Panc1 (cell line): Measurements from ENCODE around the gene BCAP29. TPM values are rescaled to one million over a fixed set of nuclear protein-coding genes. Genes with fewer than 3 reads are reported as not detected.

Experiments used
- ATAC-seq: fragments of 200-7000 bp; cut with Tn5 transposase; 2 replicates; pipeline ENCODE4 v1.9.1; 2020; ENCODE audit warnings: mild to moderate bottlenecking, moderate library complexity
- BruUV-seq: library from RNA; stranded (reverse); fragments of 400-500 nt; replicated peaks from 2 replicates; lab custom pipeline; 2021; lab: Mats Ljungman, UMichigan
- CTCF ChIA-PET: fragments of 300-600 bp; sonication (Branson Sonifier 250); formaldehyde crosslinking; loops from one replicate; lab custom pipeline; 2022; ENCODE audit warnings: antibody characterized with exemption; lab: Charles Lee
- POLR2A ChIA-PET: fragments of 300-600 bp; sonication (Branson Sonifier 250); formaldehyde crosslinking; loops from one replicate; lab custom pipeline; 2022; ENCODE audit warnings: antibody characterized with exemption; lab: Charles Lee
- DNase-seq: peaks from one replicate; pipeline ENCODE4 v3.0.0-alpha.2; 2010; ENCODE audit warnings: low read depth, low spot score
- H3K27ac ChIP-seq: 2 replicates; pipeline ENCODE4 v1.5.1; 2011; ENCODE audit warnings: mild to moderate bottlenecking, low read length, inconsistent platforms
- H3K27me3 ChIP-seq: fragments of 200-500 bp; sonication (Bioruptor generic); 2 replicates; pipeline ENCODE4 v1.6.0; 2014; ENCODE audit warnings: low read length, inconsistent platforms; ENCODE audit not compliant: control insufficient read depth, insufficient read depth
- H3K36me3 ChIP-seq: fragments of 200-500 bp; sonication (Bioruptor generic); 2 replicates; pipeline ENCODE4 v1.5.1; 2014; ENCODE audit warnings: inconsistent platforms, mild to moderate bottlenecking, low read length, moderate library complexity; ENCODE audit not compliant: control insufficient read depth, insufficient read depth
- H3K4me1 ChIP-seq: 2 replicates; pipeline ENCODE4 v1.5.1; 2011; ENCODE audit warnings: inconsistent platforms, mild to moderate bottlenecking, low read length, moderate library complexity; ENCODE audit not compliant: control insufficient read depth, insufficient read depth
- H3K4me3 ChIP-seq, 2 experiments: 2 replicates each; pipeline ENCODE4 v1.5.1; 2011 to 2012; ENCODE audit warnings: low read depth in 2 of 2, low read length in 2 of 2, mild to moderate bottlenecking in 2 of 2, inconsistent platforms in 1 of 2, moderate library complexity in 1 of 2
- H3K9me3 ChIP-seq: fragments of 200-500 bp; sonication (Bioruptor generic); 2 replicates; pipeline ENCODE4 v1.5.1; 2014; ENCODE audit warnings: low read depth, mild to moderate bottlenecking, inconsistent platforms, low read length, moderate library complexity; ENCODE audit not compliant: control insufficient read depth, insufficient read depth
- POLR2AphosphoS5 ChIP-seq: IDR thresholded peaks from 2 replicates; pipeline ENCODE4 v1.6.1; 2012; ENCODE audit warnings: mild to moderate bottlenecking, low read depth, low read length, moderate library complexity
- SIN3A ChIP-seq: IDR thresholded peaks from 2 replicates; pipeline ENCODE4 v1.6.1; 2012; ENCODE audit warnings: low read depth, mild to moderate bottlenecking, low read length, moderate library complexity, borderline replicate concordance; ENCODE audit not compliant: insufficient read depth
- TCF7L2 ChIP-seq: IDR thresholded peaks from 2 replicates; pipeline ENCODE4 v1.6.1; 2011; ENCODE audit warnings: mild to moderate bottlenecking, low read depth, low read length, inconsistent platforms
- in situ Hi-C: cut with HindIII; loops from 2 replicates; pipeline ENCODE4 v1.10.0; 2016; ENCODE audit warnings: low sequenced_read_pairs, low pct_unique_long_range_greater_than_20kb
- intact Hi-C: fragments of 100-400 bp; cut with micrococcal nuclease; formaldehyde crosslinking; loops from one replicate; pipeline ENCODE4 v1.10.0; 2022; ENCODE audit not compliant: unreplicated experiment
- total RNA-seq: library from RNA; stranded (reverse); gene quantifications from one replicate; pipeline ENCODE4 v1.2.1, GENCODE V29; 2021; ENCODE audit not compliant: unreplicated experiment
- TF ChIP-seq, protein P1 (sequence below), 2 experiments: IDR thresholded peaks; 2 replicates each; pipeline ENCODE4 v1.6.1; 2011 to 2012; ENCODE audit warnings: low read depth in 2 of 2, control low read depth in 1 of 2, low read length in 1 of 2, mild to moderate bottlenecking in 1 of 2, moderate library complexity in 1 of 2; ENCODE audit not compliant: insufficient read depth in 1 of 2
- TF ChIP-seq, protein P2 (sequence below): fragments of 450-650 bp; IDR thresholded peaks from 2 replicates; pipeline ENCODE4 v1.5.1; 2017; ENCODE audit warnings: mild to moderate bottlenecking

The BCAP29 gene
- total RNA-seq, 1 experiment from 2014 or later, result 71.7 TPM

DNA sequence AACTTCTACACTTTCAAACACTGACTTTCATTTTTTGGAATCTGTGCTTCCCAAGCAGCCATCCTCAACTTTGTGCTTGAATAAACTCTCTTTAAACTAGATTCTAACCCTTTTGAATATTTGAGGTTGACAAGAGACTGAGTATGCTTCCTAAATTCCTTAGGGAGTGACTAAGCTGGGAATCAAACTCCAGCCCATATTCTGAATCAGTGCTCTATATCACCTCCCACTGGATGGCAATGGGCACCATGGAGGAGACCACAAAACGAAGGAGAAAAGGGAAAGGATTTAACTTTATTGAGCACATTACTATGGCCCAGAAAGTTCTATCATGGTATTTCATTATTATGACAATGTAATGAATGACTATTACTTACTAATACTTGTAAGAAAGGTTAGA, 63.4 kb downstream of the BCAP29 start:
- in situ Hi-C loops, result no loop called here
- DNase-seq (no peak), ATAC-seq (no peak)
- BruUV-seq, result no TSS peak
- H3K4me3 ChIP-seq, result no peak overlapping the region
- no peak overlapping the region for H3K27ac ChIP-seq
- H3K4me1 ChIP-seq, result no peaks in the 10 kb centered on the region
- intact Hi-C loops, result no loop called here
- ChIA-PET POLR2A (no interaction called here), CTCF (no interaction called here)
- no peaks in the 10 kb centered on the region for H3K36me3 ChIP-seq
- TF ChIP-seq, protein P1, sequence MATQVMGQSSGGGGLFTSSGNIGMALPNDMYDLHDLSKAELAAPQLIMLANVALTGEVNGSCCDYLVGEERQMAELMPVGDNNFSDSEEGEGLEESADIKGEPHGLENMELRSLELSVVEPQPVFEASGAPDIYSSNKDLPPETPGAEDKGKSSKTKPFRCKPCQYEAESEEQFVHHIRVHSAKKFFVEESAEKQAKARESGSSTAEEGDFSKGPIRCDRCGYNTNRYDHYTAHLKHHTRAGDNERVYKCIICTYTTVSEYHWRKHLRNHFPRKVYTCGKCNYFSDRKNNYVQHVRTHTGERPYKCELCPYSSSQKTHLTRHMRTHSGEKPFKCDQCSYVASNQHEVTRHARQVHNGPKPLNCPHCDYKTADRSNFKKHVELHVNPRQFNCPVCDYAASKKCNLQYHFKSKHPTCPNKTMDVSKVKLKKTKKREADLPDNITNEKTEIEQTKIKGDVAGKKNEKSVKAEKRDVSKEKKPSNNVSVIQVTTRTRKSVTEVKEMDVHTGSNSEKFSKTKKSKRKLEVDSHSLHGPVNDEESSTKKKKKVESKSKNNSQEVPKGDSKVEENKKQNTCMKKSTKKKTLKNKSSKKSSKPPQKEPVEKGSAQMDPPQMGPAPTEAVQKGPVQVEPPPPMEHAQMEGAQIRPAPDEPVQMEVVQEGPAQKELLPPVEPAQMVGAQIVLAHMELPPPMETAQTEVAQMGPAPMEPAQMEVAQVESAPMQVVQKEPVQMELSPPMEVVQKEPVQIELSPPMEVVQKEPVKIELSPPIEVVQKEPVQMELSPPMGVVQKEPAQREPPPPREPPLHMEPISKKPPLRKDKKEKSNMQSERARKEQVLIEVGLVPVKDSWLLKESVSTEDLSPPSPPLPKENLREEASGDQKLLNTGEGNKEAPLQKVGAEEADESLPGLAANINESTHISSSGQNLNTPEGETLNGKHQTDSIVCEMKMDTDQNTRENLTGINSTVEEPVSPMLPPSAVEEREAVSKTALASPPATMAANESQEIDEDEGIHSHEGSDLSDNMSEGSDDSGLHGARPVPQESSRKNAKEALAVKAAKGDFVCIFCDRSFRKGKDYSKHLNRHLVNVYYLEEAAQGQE (IDR thresholded peaks at IDR 0.05; ENCODE audit: insufficient read depth in 1 of 2, low read depth in 2 of 2, low read length in 1 of 2), result no peak
- TF ChIP-seq TCF7L2, result no peak
- no peak for TF ChIP-seq POLR2AphosphoS5
- TF ChIP-seq, protein P2, sequence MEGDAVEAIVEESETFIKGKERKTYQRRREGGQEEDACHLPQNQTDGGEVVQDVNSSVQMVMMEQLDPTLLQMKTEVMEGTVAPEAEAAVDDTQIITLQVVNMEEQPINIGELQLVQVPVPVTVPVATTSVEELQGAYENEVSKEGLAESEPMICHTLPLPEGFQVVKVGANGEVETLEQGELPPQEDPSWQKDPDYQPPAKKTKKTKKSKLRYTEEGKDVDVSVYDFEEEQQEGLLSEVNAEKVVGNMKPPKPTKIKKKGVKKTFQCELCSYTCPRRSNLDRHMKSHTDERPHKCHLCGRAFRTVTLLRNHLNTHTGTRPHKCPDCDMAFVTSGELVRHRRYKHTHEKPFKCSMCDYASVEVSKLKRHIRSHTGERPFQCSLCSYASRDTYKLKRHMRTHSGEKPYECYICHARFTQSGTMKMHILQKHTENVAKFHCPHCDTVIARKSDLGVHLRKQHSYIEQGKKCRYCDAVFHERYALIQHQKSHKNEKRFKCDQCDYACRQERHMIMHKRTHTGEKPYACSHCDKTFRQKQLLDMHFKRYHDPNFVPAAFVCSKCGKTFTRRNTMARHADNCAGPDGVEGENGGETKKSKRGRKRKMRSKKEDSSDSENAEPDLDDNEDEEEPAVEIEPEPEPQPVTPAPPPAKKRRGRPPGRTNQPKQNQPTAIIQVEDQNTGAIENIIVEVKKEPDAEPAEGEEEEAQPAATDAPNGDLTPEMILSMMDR, result no peak
- no peak for TF ChIP-seq SIN3A
- H3K9me3 ChIP-seq, result no peaks in the 10 kb centered on the region
- peaks cover 18% of the 10 kb centered on the region for H3K27me3 ChIP-seq

DNA sequence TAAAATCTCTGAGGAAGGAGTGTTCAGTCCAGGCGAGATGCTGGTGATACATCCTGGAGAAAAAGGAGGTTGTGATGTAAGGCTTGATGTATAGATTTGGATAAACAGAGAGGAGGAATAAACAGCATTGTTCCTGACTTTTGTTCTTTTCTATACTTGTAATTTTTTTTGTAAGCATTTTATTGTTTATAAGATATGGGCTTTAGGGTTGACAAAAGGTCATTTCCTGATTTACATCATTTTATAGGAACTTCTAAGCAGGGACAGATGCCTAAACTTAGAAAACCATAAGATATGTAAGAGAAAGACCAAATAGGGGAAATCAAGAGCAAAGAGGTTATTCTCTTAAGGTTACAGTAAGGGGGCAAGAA, 63.9 kb downstream of the BCAP29 start:
- Histone ChIP-seq H3K9me3 (no peaks in the 10 kb centered on the region), H3K4me3 (no peak overlapping the region), H3K27ac (no peak overlapping the region), H3K27me3 (peaks cover 18% of the 10 kb centered on the region), H3K4me1 (no peaks in the 10 kb centered on the region), H3K36me3 (no peaks in the 10 kb centered on the region)
- TF ChIP-seq, protein P2, result no peak
- no peak for TF ChIP-seq POLR2AphosphoS5
- TF ChIP-seq, protein P1 (IDR thresholded peaks at IDR 0.05; ENCODE audit: insufficient read depth in 1 of 2, low read depth in 2 of 2, low read length in 1 of 2), result no peak
- no peak for TF ChIP-seq SIN3A
- TF ChIP-seq TCF7L2, result no peak
- BruUV-seq, result no TSS peak
- CTCF ChIA-PET, result no interaction called here
- POLR2A ChIA-PET, result interaction anchor here (0.5 kb wide), 1 partner anchor 118 kb away, joined by 3 read pairs; no protein-coding TSS in a partner anchor
- in situ Hi-C loops (no loop called here), intact Hi-C loops (no loop called here)
- DNase-seq, result no peak
- no peak for ATAC-seq
